GM12878 (cell line): ENCODE results near the gene DLEC1. TPM values are rescaled to one million over a fixed set of nuclear protein-coding genes. Genes with fewer than 3 reads are reported as not detected.

Experiments
- ATAC-seq: fragments of 200-7000 bp; cut with Tn5 transposase; 3 replicates; pipeline ENCODE4 v1.9.1; 2020; ENCODE audit warnings: mild to moderate bottlenecking, moderate library complexity
- BruUV-seq: library from RNA; stranded (reverse); fragments of 400-500 nt; replicated peaks from 2 replicates; lab custom pipeline; 2021; lab: Mats Ljungman, UMichigan
- CTCF ChIA-PET: fragments of 300-600 bp; sonication (Branson Sonifier 250); formaldehyde crosslinking; extraction: SDS; loops from one replicate; lab custom pipeline; 2021; ENCODE audit warnings: inconsistent platforms; lab: Yijun Ruan, JAX
- POLR2A ChIA-PET: fragments of 350-600 bp; formaldehyde crosslinking; extraction: SDS; loops from one replicate; lab custom pipeline; 2021; ENCODE audit warnings: inconsistent platforms; lab: Charles Lee
- RAD21 ChIA-PET: fragments of 300-600 bp; sonication (Branson Sonifier 250); formaldehyde crosslinking; loops from one replicate; lab custom pipeline; 2023; ENCODE audit warnings: antibody characterized with exemption; ENCODE audit not compliant: unreplicated experiment; lab: Charles Lee
- SMC1A ChIA-PET: fragments of 300-600 bp; sonication (Branson Sonifier 250); formaldehyde crosslinking; loops from one replicate; lab custom pipeline; 2023; ENCODE audit not compliant: unreplicated experiment, uncharacterized antibody; lab: Charles Lee
- DNase-seq: peaks from one replicate; pipeline ENCODE4 v3.0.0-alpha.2; 2011; ENCODE audit warnings: low read depth, low spot score
- FAIRE-seq: peaks from 3 replicates; lab custom pipeline; 2011; peaks lifted over from hg19 to GRCh38; lab: Jason Lieb, UNC
- H2AFZ ChIP-seq: 2 replicates; pipeline ENCODE4 v1.6.0; 2011; ENCODE audit warnings: low read depth, low read length, control low read depth; ENCODE audit not compliant: control insufficient read depth
- H3K27ac ChIP-seq: 2 replicates; pipeline ENCODE4 v1.5.1; 2011; ENCODE audit warnings: control low read depth; ENCODE audit not compliant: control insufficient read depth, insufficient read depth
- H3K27me3 ChIP-seq, 2 experiments: replicated peaks in 1 of 2; 2 replicates each; pipeline versions ENCODE4 v1.6.0 to v1.6.1; 2011; ENCODE audit warnings: low read length in 1 of 2; ENCODE audit not compliant: control insufficient read depth in 2 of 2, insufficient read depth in 2 of 2
- H3K36me3 ChIP-seq, 2 experiments: 2 replicates each; pipeline ENCODE4 v1.5.1; 2011; ENCODE audit warnings: low read length in 1 of 2; ENCODE audit not compliant: control insufficient read depth in 2 of 2, insufficient read depth in 2 of 2
- H3K4me1 ChIP-seq: 2 replicates; pipeline ENCODE4 v1.6.1; 2011; ENCODE audit warnings: mild to moderate bottlenecking, low read length, moderate library complexity, mixed read lengths; ENCODE audit not compliant: control insufficient read depth, insufficient read depth
- H3K4me2 ChIP-seq: 2 replicates; pipeline ENCODE4 v1.6.0; 2011; ENCODE audit warnings: control low read depth; ENCODE audit not compliant: control insufficient read depth, insufficient read depth
- H3K4me3 ChIP-seq: fragments of 200-600 bp; sonication (generic); 2 replicates; pipeline ENCODE4 v1.5.1; 2016
- H3K79me2 ChIP-seq: 2 replicates; pipeline ENCODE4 v1.6.0; 2011; ENCODE audit warnings: low read length; ENCODE audit not compliant: control insufficient read depth, insufficient read depth
- H3K9ac ChIP-seq: 2 replicates; pipeline ENCODE4 v1.8.0; 2011; ENCODE audit warnings: low read length, control low read depth, mixed read lengths; ENCODE audit not compliant: control insufficient read depth, insufficient read depth
- H3K9me3 ChIP-seq: replicated peaks from 3 replicates; pipeline ENCODE4 v1.5.1; 2011; ENCODE audit warnings: mild to moderate bottlenecking, low read length; ENCODE audit not compliant: control insufficient read depth, insufficient read depth
- H4K20me1 ChIP-seq: 2 replicates; pipeline ENCODE4 v1.6.0; 2011; ENCODE audit not compliant: control insufficient read depth, insufficient read depth
- ATF7 ChIP-seq: fragments of 450-650 bp; IDR thresholded peaks from 2 replicates; pipeline ENCODE4 v1.6.1; 2016; ENCODE audit warnings: low read depth, mild to moderate bottlenecking
- BCLAF1 ChIP-seq: fragments of 450-650 bp; IDR thresholded peaks from 2 replicates; pipeline ENCODE4 v1.6.1; 2017; ENCODE audit warnings: antibody characterized with exemption, mild to moderate bottlenecking, moderate library complexity
- CEBPZ ChIP-seq: fragments of 150-350 bp; IDR thresholded peaks from 2 replicates; pipeline ENCODE4 v1.6.1; 2016; ENCODE audit warnings: low read depth, low read length
- FOXK2 ChIP-seq: fragments of 450-650 bp; IDR thresholded peaks from 2 replicates; pipeline ENCODE4 v1.6.1; 2017; ENCODE audit warnings: mild to moderate bottlenecking, moderate library complexity
- JUND ChIP-seq: IDR thresholded peaks from 2 replicates; pipeline ENCODE4 v1.6.1; 2012; ENCODE audit warnings: low read depth, mild to moderate bottlenecking, low read length, improper control_type of control experiment, moderate library complexity
- KAT2A ChIP-seq: conservative IDR thresholded peaks from 2 replicates; pipeline ENCODE4 v1.6.1; 2011; ENCODE audit warnings: low read depth, low read length; ENCODE audit not compliant: control insufficient read depth
- MTA3 ChIP-seq: IDR thresholded peaks from 2 replicates; pipeline ENCODE4 v1.6.1; 2012; ENCODE audit warnings: low read length, inconsistent platforms, borderline replicate concordance
- RUNX3 ChIP-seq: IDR thresholded peaks from 2 replicates; pipeline ENCODE4 v1.6.1; 2012; ENCODE audit warnings: low read length, inconsistent platforms
- SIX5 ChIP-seq: IDR thresholded peaks from 2 replicates; pipeline ENCODE4 v1.6.1; 2011; ENCODE audit warnings: mild to moderate bottlenecking, low read depth, low read length, moderate library complexity; ENCODE audit not compliant: severe bottlenecking
- SPI1 ChIP-seq: IDR thresholded peaks from 2 replicates; pipeline ENCODE4 v1.6.1; 2011; ENCODE audit warnings: low read depth, mild to moderate bottlenecking, low read length, moderate library complexity, borderline replicate concordance; ENCODE audit not compliant: insufficient read depth
- ZZZ3 ChIP-seq: IDR thresholded peaks from 2 replicates; pipeline ENCODE4 v1.6.1; 2011; ENCODE audit warnings: low read depth; ENCODE audit not compliant: control insufficient read depth, insufficient read length
- WGBS: methylation state at CpG from one replicate; pipeline ENCODE4 v1.1.6; 2016; ENCODE audit warnings: low lambda C conversion rate; ENCODE audit not compliant: insufficient replicate concordance, insufficient coverage; ENCODE audit errors: missing lambda C conversion rate; 5-methylcytosine and 5-hydroxymethylcytosine counted together
- in situ Hi-C: fragments of 300-500 bp; cut with MboI; formaldehyde crosslinking; loops from 9 replicates; pipeline ENCODE4 v1.14.3; 2018; ENCODE audit warnings: mixed read lengths
- intact Hi-C: fragments of 100-400 bp; cut with micrococcal nuclease; formaldehyde crosslinking; loops from one replicate; pipeline ENCODE4 v1.14.2; 2022; ENCODE audit not compliant: unreplicated experiment
- polyA plus RNA-seq, 11 experiments: library from polyadenylated mRNA; depleted of rRNA in 4 of 11; unstranded in 6 of 11; stranded (reverse) in 5 of 11; fragments of >200 nt; fragmentation: Nextera tagmentation in 4 of 11; fragmentation: Illumina TruSeq in 1 of 11; extraction: Ambion mirVana in 4 of 11; extraction: Trizol in 1 of 11; gene quantifications; 1 replicate in 1 of 11; 2 replicates in 10 of 11; pipeline versions ENCODE4 v1.2.1 to v1.2.3, GENCODE V29; 2011 to 2016; ENCODE audit warnings: inconsistent platforms in 2 of 11, missing spikeins in 2 of 11, low read depth in 1 of 11
- total RNA-seq, 4 experiments: library from RNA; depleted of rRNA in 3 of 4; stranded (reverse); fragments of >200 nt in 3 of 4; fragmentation: Illumina TruSeq in 1 of 4; extraction: Trizol in 1 of 4; gene quantifications; 2 replicates each; pipeline versions ENCODE4 v1.2.1 to v1.2.3, GENCODE V29; 2013 to 2021

DLEC1 gene
- total and polyA plus RNA-seq, 10 of the 15 experiments (the other 5 are each of a cell fraction or from before 2014, with no cell fraction given): 0.03 to 0.29 (median 0.07) TPM; not detected in 3

DNA sequence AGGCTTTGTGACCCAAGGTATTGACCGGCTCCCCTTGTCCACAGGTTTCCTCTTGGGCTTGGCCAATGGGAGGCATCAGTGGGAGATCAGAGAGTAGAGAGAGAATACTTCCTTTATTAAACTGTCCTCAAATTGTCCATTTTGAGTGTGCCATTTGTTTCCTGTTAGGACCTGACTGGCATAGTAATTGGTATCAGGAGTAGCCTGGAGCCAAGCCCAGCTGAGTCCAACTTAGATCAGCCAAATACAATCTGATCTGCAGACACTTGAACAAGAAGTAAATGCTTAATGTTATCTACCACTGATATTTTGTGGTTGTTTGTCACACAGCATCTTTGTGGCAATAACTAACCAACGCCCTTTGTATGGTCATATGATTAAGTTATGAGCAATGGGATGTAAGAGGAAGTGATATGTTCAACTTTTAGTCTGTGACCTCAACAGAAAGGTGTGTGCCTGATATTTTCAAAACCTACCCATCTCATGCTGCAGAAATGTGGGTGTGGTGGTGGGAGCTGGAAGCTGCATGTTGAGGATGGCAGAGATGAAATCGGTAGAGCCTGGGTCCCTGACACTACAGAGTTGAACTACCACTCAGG is 112.8 kb downstream of the DLEC1 start:
- ChIA-PET CTCF (interaction anchor here (1.5 to 6.8 kb wide), 2 partner anchors 13 to 43 kb away, joined by 3 to 55 read pairs; partner anchors contain the start of gene OXSR1), POLR2A (interaction anchor here (0.7 to 7.2 kb wide), 4 partner anchors 10 to 115 kb away, joined by 7 to 100 read pairs (median 30); partner anchors contain the start of genes ACAA1, MYD88 and OXSR1), SMC1A (interaction anchor here (1.3 to 10.2 kb wide), 3 partner anchors 12 to 59 kb away, joined by 4 to 89 read pairs (median 64); partner anchors contain the start of genes ACAA1, MYD88 and OXSR1), RAD21 (interaction anchor here (0.7 kb wide), 1 partner anchor 654 kb away, joined by 3 read pairs; no protein-coding TSS in a partner anchor)
- no peak overlapping the region for H3K9ac ChIP-seq
- H3K4me1 ChIP-seq: peaks cover 7% of the 10 kb centered on the region; the same call in 1 of the 2 replicates
- no peak overlapping the region for H3K4me2 ChIP-seq
- H3K79me2 ChIP-seq: no peaks in the 10 kb centered on the region
- no TSS peak for BruUV-seq
- intact Hi-C loops: no loop called here
- H3K9me3 ChIP-seq: peaks cover 4% of the 10 kb centered on the region; the same call in 1 of the 3 replicates
- no peak overlapping the region for H3K4me3 ChIP-seq
- TF ChIP-seq FOXK2 (no peak), MTA3 (no peak), SPI1 (peak; percentile 70; the same call in 1 of the 2 replicates), JUND (no peak), RUNX3 (peak; percentile 33; the same call in 1 of the 2 replicates), BCLAF1 (no peak), ATF7 (no peak), CEBPZ (no peak), KAT2A (no peak), ZZZ3 (no peak), SIX5 (no peak)
- in situ Hi-C loops: no loop called here
- no peak for DNase-seq
- FAIRE-seq: no peak
- H3K36me3 ChIP-seq: no peaks in the 10 kb centered on the region
- H3K27me3 ChIP-seq: no peaks in the 10 kb centered on the region
- H2AFZ ChIP-seq: no peak overlapping the region; the same call in 1 of the 2 replicates
- no peaks in the 10 kb centered on the region for H4K20me1 ChIP-seq
- ATAC-seq: peak; percentile 62
- no peak overlapping the region for H3K27ac ChIP-seq
- 64% methylated on average over 3 of the region's 3 CpGs for WGBS
